Karpas-422 (cell line): ENCODE measurements around the gene FKBP6. TPM values are rescaled to one million over a fixed set of nuclear protein-coding genes. Genes with fewer than 3 reads are reported as not detected.
"Not testable (repeated sequence)": the region's sequence is repeated elsewhere in the genome, so short reads cannot be mapped to it uniquely, and the experiment has no call there.

Source experiments
- DNase-seq: peaks from one replicate; pipeline ENCODE4 v3.0.0-alpha.2; 2015
- H2AFZ ChIP-seq: fragments of 200-600 bp; sonication (generic); 2 replicates; pipeline ENCODE4 v1.6.1; 2014; ENCODE audit warnings: antibody characterized with exemption, low read length, mixed read lengths
- H3K27ac ChIP-seq: fragments of 200-600 bp; sonication (generic); 2 replicates; pipeline ENCODE4 v1.5.1; 2014; ENCODE audit warnings: mild to moderate bottlenecking, low read length, moderate library complexity
- H3K27me3 ChIP-seq: fragments of 200-600 bp; sonication (generic); 2 replicates; pipeline ENCODE4 v1.6.1; 2014; ENCODE audit warnings: low read length, mixed read lengths
- H3K36me3 ChIP-seq: fragments of 200-600 bp; sonication (generic); 2 replicates; pipeline ENCODE4 v1.6.1; 2014; ENCODE audit warnings: low read length, mixed read lengths; ENCODE audit not compliant: insufficient read depth
- H3K4me1 ChIP-seq: fragments of 200-600 bp; sonication (generic); 2 replicates; pipeline ENCODE4 v1.6.1; 2014; ENCODE audit warnings: mild to moderate bottlenecking, low read length, mixed read lengths
- H3K4me2 ChIP-seq: fragments of 200-600 bp; sonication (generic); 2 replicates; pipeline ENCODE4 v1.6.1; 2014; ENCODE audit warnings: low read length, low read depth, mild to moderate bottlenecking; ENCODE audit not compliant: poor library complexity, severe bottlenecking
- H3K4me3 ChIP-seq: fragments of 200-600 bp; sonication (generic); 2 replicates; pipeline ENCODE4 v1.5.1; 2014; ENCODE audit warnings: mild to moderate bottlenecking, antibody characterized with exemption, low read length, mixed read lengths
- H3K79me2 ChIP-seq: fragments of 200-600 bp; sonication (generic); 2 replicates; pipeline ENCODE4 v1.6.1; 2014; ENCODE audit warnings: mild to moderate bottlenecking, low read length, mixed read lengths
- H3K9ac ChIP-seq: fragments of 200-600 bp; sonication (generic); 2 replicates; pipeline ENCODE4 v1.6.0; 2014; ENCODE audit warnings: low read length
- H3K9me2 ChIP-seq: fragments of 200-600 bp; sonication (generic), shearing (Covaris generic); replicated peaks from 2 replicates; pipeline ENCODE4 v1.6.0; 2014; ENCODE audit warnings: mild to moderate bottlenecking, low read length, moderate library complexity; ENCODE audit not compliant: insufficient read depth
- H3K9me3 ChIP-seq: fragments of 300-700, 200-600 bp; sonication (generic); 2 replicates; pipeline ENCODE4 v1.6.1; 2014; ENCODE audit warnings: low read length, mixed read lengths
- H4K20me1 ChIP-seq: fragments of 200-600 bp; sonication (generic); 2 replicates; pipeline ENCODE4 v1.6.1; 2014; ENCODE audit warnings: mild to moderate bottlenecking, antibody characterized with exemption, low read length, low read depth; ENCODE audit not compliant: insufficient read depth
- total RNA-seq: library from RNA; depleted of rRNA; stranded (reverse); fragments of >200 nt; shearing (Covaris generic); gene quantifications from 2 replicates; pipeline ENCODE4 v1.2.3, GENCODE V29; 2014; ENCODE audit warnings: low replicate concordance

FKBP6 gene
- total RNA-seq, 1 experiment from 2014 or later = not detected

GRCh38 chr7:73327449-73327848 lies 512 bp upstream of the FKBP6 start:
- H3K4me1 ChIP-seq, H4K20me1 ChIP-seq, H3K9ac ChIP-seq, H3K9me2 ChIP-seq, H3K27me3 ChIP-seq, H2AFZ ChIP-seq, H3K4me2 ChIP-seq, DNase-seq, H3K9me3 ChIP-seq, H3K4me3 ChIP-seq, H3K27ac ChIP-seq, H3K36me3 ChIP-seq, H3K79me2 ChIP-seq: not testable (repeated sequence)

GRCh38 chr7:73328696-73329095 lies 735 bp downstream of the FKBP6 start:
- no peak for DNase-seq
- no peaks in the 10 kb centered on the region for H3K79me2 ChIP-seq

GRCh38 chr7:73329861-73330581 lies 2.1 kb downstream of the FKBP6 start:
- no peak overlapping the region for H3K27ac ChIP-seq
- H3K9me3 ChIP-seq = no peaks in the 10 kb centered on the region
- no peak overlapping the region for H3K4me2 ChIP-seq
- H3K4me3 ChIP-seq = no peak overlapping the region
- no peaks in the 10 kb centered on the region for H3K4me1 ChIP-seq
- H3K27me3 ChIP-seq = no peaks in the 10 kb centered on the region
- H3K9ac ChIP-seq = no peak overlapping the region
- no peaks in the 10 kb centered on the region for H3K9me2 ChIP-seq
- H3K79me2 ChIP-seq = no peaks in the 10 kb centered on the region
- H4K20me1 ChIP-seq = no peaks in the 10 kb centered on the region
- no peak overlapping the region for H2AFZ ChIP-seq
- DNase-seq = no peak
- no peaks in the 10 kb centered on the region for H3K36me3 ChIP-seq

More at GRCh38 chr7:73328696-73329095, 735 bp downstream of the FKBP6 start:
- Histone ChIP-seq H3K4me1 (no peaks in the 10 kb centered on the region), H3K4me2 (no peak overlapping the region), H3K4me3 (no peak overlapping the region), H3K36me3 (no peaks in the 10 kb centered on the region), H2AFZ (no peak overlapping the region), H4K20me1 (no peaks in the 10 kb centered on the region), H3K9me2 (no peaks in the 10 kb centered on the region), H3K9ac (no peak overlapping the region), H3K9me3 (no peaks in the 10 kb centered on the region), H3K27ac (no peak overlapping the region), H3K27me3 (no peaks in the 10 kb centered on the region)

- DNase-seq = no peak
These were observed 2.8 kb downstream of the FKBP6 start for GRCh38 chr7:73330772-73331171.

GRCh38 chr7:73332447-73332846 lies 4.5 kb downstream of the FKBP6 start:
- no peaks in the 10 kb centered on the region for H3K4me1 ChIP-seq
- no peak for DNase-seq
- H3K79me2 ChIP-seq = no peaks in the 10 kb centered on the region
- H3K9me3 ChIP-seq = no peaks in the 10 kb centered on the region
- no peak overlapping the region for H3K27ac ChIP-seq
- H3K9ac ChIP-seq = no peak overlapping the region
- no peak overlapping the region for H3K4me3 ChIP-seq
- H3K27me3 ChIP-seq = no peaks in the 10 kb centered on the region
- H2AFZ ChIP-seq = no peak overlapping the region
- H3K9me2 ChIP-seq = no peaks in the 10 kb centered on the region
- H3K36me3 ChIP-seq = no peaks in the 10 kb centered on the region
- H3K4me2 ChIP-seq = no peak overlapping the region
- no peaks in the 10 kb centered on the region for H4K20me1 ChIP-seq

More at GRCh38 chr7:73330772-73331171, 2.8 kb downstream of the FKBP6 start:
- H3K9me3 ChIP-seq = no peaks in the 10 kb centered on the region
- H2AFZ ChIP-seq = no peak overlapping the region
- no peak overlapping the region for H3K9ac ChIP-seq
- H3K4me3 ChIP-seq = no peak overlapping the region
- no peaks in the 10 kb centered on the region for H3K4me1 ChIP-seq
- H3K79me2 ChIP-seq = no peaks in the 10 kb centered on the region
- H3K9me2 ChIP-seq = no peaks in the 10 kb centered on the region
- no peaks in the 10 kb centered on the region for H3K36me3 ChIP-seq
- H3K4me2 ChIP-seq = no peak overlapping the region
- no peak overlapping the region for H3K27ac ChIP-seq
- H3K27me3 ChIP-seq = no peaks in the 10 kb centered on the region
- H4K20me1 ChIP-seq = no peaks in the 10 kb centered on the region

- Histone ChIP-seq H3K9me2 (no peaks in the 10 kb centered on the region), H3K9me3 (no peaks in the 10 kb centered on the region), H4K20me1 (no peaks in the 10 kb centered on the region), H3K79me2 (no peaks in the 10 kb centered on the region), H3K27ac (no peak overlapping the region), H3K27me3 (no peaks in the 10 kb centered on the region), H3K4me1 (peaks cover 7% of the 10 kb centered on the region), H3K36me3 (no peaks in the 10 kb centered on the region), H3K4me2 (no peak overlapping the region), H3K4me3 (no peak overlapping the region), H3K9ac (no peak overlapping the region), H2AFZ (no peak overlapping the region)
- DNase-seq = no peak
These were observed 10.4 kb downstream of the FKBP6 start for GRCh38 chr7:73338321-73338720.

GRCh38 chr7:73340514-73340913 lies 12.6 kb downstream of the FKBP6 start:
- Histone ChIP-seq H3K9me2 (no peaks in the 10 kb centered on the region), H3K4me2 (no peak overlapping the region), H3K27ac (no peak overlapping the region), H3K36me3 (no peaks in the 10 kb centered on the region), H4K20me1 (no peaks in the 10 kb centered on the region), H3K79me2 (no peaks in the 10 kb centered on the region), H3K9me3 (no peaks in the 10 kb centered on the region), H3K9ac (no peak overlapping the region), H3K27me3 (no peaks in the 10 kb centered on the region), H3K4me1 (peaks cover 7% of the 10 kb centered on the region), H2AFZ (no peak overlapping the region), H3K4me3 (no peak overlapping the region)
- no peak for DNase-seq

- Histone ChIP-seq H3K9ac (no peak overlapping the region), H3K79me2 (no peaks in the 10 kb centered on the region), H3K4me1 (peaks cover 7% of the 10 kb centered on the region), H3K9me3 (no peaks in the 10 kb centered on the region), H3K27me3 (no peaks in the 10 kb centered on the region), H3K27ac (no peak overlapping the region), H3K4me2 (no peak overlapping the region), H3K4me3 (no peak overlapping the region), H2AFZ (no peak overlapping the region), H3K36me3 (no peaks in the 10 kb centered on the region), H4K20me1 (no peaks in the 10 kb centered on the region), H3K9me2 (no peaks in the 10 kb centered on the region)
- no peak for DNase-seq
These were observed 13.9 kb downstream of the FKBP6 start for GRCh38 chr7:73341877-73342276.
